ENCODE data around the gene YAP1.

The YAP1 gene

DNA sequence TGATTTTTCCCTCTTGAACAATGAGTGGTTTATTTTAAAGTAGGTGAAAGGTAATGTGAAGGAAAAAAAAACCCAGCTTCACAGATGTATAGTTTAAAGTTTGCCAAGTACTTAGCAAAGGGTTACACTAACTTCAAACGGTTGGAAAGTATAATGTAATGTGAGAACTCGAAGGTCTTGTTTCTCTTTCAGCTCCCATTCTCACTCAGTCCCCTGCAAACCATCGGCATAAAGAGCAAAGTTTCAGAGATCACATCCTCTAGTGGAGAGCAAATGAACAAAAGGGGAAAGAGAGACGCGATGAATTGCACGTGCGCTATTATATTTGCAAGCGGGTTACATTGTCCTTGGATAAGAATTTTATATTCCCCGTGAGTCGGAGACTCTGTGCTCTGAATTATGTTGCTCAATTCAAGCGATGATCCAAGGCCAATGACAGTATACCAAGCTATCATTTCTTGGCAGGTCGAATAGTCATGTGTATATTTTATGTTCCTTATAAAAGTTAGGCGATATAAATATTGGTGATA lies 169.5 kb downstream of the YAP1 start:
- no peak for DNase-seq (ENCODE audit: low read depth in 2 of 2)

DNA sequence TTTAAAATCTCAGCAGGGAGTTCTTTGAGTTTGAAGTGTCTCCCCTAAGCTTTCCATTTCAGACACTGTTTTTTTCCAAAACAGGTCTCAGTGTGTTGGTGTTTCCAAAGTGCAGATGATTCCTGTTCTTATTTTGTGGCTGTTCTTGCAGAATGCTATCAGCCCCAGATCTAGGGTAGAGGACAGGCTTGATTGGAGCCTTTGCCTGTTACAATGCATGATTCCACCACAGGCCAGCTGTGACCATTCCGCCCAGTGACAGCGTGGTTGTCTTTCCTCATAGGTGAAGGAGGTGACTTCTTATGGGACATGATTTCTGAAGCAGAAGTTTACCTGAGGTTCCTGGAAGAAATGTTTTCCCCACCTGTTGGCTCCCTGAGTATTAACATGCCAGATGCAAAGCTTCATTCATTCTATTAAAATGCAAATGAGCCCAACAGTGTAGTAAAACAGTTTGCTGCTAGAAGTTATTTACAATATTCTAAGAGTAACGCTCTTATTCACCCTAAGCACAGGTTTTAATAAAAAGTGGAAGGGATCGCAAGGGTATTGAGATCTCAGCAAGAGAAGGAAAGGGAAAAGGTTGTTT lies 170.1 kb downstream of the YAP1 start:
- no peak for DNase-seq (ENCODE audit: low read depth in 2 of 2)

Measured in stimulated activated CD4-positive, alpha-beta T cell treated with anti-CD3 and anti-CD28 coated beads, Interleukin-1b, Interleukin-23, amount 100 ng/mL, for 1 hour (primary cell).